ENCODE data around the gene PITRM1.

DNA sequence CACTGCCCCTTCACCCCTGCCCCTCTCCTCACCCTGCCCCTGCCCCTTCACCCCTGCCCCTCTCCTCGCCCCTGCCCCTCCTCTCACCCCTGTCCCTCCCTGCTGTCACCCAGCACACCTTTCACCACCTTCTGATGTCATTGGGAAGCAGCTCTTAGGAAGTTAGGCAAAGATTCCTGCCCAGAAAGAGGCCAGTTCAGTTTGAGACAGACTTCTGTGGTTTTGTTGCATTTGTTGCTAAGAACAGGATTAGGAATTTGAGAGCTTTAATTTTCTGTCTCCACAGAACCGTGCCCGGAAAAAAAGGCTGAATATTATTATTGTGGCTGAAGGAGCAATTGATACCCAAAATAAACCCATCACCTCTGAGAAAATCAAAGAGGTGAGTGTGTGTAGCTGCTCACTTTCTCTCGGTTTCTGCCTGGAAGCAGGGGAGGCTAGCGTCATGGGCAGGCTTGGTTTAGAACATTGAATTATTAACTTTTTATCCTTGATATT lies 65.6 kb downstream of the PITRM1 start:
- TF ChIP-seq, protein P1, sequence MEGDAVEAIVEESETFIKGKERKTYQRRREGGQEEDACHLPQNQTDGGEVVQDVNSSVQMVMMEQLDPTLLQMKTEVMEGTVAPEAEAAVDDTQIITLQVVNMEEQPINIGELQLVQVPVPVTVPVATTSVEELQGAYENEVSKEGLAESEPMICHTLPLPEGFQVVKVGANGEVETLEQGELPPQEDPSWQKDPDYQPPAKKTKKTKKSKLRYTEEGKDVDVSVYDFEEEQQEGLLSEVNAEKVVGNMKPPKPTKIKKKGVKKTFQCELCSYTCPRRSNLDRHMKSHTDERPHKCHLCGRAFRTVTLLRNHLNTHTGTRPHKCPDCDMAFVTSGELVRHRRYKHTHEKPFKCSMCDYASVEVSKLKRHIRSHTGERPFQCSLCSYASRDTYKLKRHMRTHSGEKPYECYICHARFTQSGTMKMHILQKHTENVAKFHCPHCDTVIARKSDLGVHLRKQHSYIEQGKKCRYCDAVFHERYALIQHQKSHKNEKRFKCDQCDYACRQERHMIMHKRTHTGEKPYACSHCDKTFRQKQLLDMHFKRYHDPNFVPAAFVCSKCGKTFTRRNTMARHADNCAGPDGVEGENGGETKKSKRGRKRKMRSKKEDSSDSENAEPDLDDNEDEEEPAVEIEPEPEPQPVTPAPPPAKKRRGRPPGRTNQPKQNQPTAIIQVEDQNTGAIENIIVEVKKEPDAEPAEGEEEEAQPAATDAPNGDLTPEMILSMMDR (IDR thresholded peaks at IDR 0.05) = no peak
- peak; percentile 45 for TF ChIP-seq POLR2A (IDR thresholded peaks at IDR 0.05)
